Activated gamma-delta T cell (primary cell): ENCODE data around the gene RND1.
"Not testable (repeated sequence)": the region's sequence is repeated elsewhere in the genome, so short reads cannot be mapped to it uniquely, and the experiment has no call there.

Experiments used
- DNase-seq: peaks from one replicate; lab custom pipeline; 2025; lab: John Stamatoyannopoulos, UW

Gene RND1

GRCh38 chr12:48868451-48868850 is 2.8 kb upstream of the RND1 start:
- DNase-seq, result no peak

GRCh38 chr12:48866052-48866711 is 512 bp upstream of the RND1 start:
- DNase-seq, result no peak

- no peak for DNase-seq
These were observed 2.4 kb downstream of the RND1 start for GRCh38 chr12:48863291-48863690.

- DNase-seq, result no peak
These were observed 2.9 kb downstream of the RND1 start for GRCh38 chr12:48862760-48863159.

- no peak for DNase-seq
These were observed 4.6 kb downstream of the RND1 start for GRCh38 chr12:48861111-48861510.

GRCh38 chr12:48860236-48860635 is 5.4 kb downstream of the RND1 start:
- not testable (repeated sequence) for DNase-seq

- no peak for DNase-seq
These were observed 6.1 kb downstream of the RND1 start for GRCh38 chr12:48859607-48860006.

GRCh38 chr12:48858043-48858442 is 7.6 kb downstream of the RND1 start:
- DNase-seq, result no peak

GRCh38 chr12:48857278-48857994 is 8.2 kb downstream of the RND1 start:
- no peak for DNase-seq

- DNase-seq, result no peak
These were observed 9.3 kb downstream of the RND1 start for GRCh38 chr12:48856379-48856778.

- DNase-seq, result not testable (repeated sequence)
These were observed 10.7 kb downstream of the RND1 start for GRCh38 chr12:48854932-48855331.

- no peak for DNase-seq
These were observed 11.2 kb downstream of the RND1 start for GRCh38 chr12:48854488-48854887.

- no peak for DNase-seq
These were observed 12.7 kb downstream of the RND1 start for GRCh38 chr12:48852734-48853688.

GRCh38 chr12:48851883-48852733 is 13.6 kb downstream of the RND1 start, which contains the start of gene DDX23:
Gene DDX23 (minus strand): TSS chr12:48852163. CDS start chr12:48845782, 6,381 bp downstream.
- peak; percentile 91 for DNase-seq

- DNase-seq, result not testable (repeated sequence)
These were observed 23.6 kb downstream of the RND1 start for GRCh38 chr12:48842021-48842420.

- DNase-seq, result no peak
These were observed 27.6 kb downstream of the RND1 start for GRCh38 chr12:48838048-48838447.

GRCh38 chr12:48832321-48833060 is 33.2 kb downstream of the RND1 start:
- no peak for DNase-seq

GRCh38 chr12:48831257-48831656 is 34.4 kb downstream of the RND1 start:
- DNase-seq, result no peak

- no peak for DNase-seq
These were observed 36.7 kb downstream of the RND1 start for GRCh38 chr12:48828841-48829575.

GRCh38 chr12:48828293-48828692 is 37.4 kb downstream of the RND1 start:
- DNase-seq, result no peak
